HepG2 (cell line): Measurements from ENCODE around the gene CCDC142. TPM values are rescaled to one million over a fixed set of nuclear protein-coding genes. Genes with fewer than 3 reads are reported as not detected.

ENCODE experiments used
- ATAD3A ChIP-seq: sonication (generic); formaldehyde crosslinking; IDR thresholded peaks from 2 replicates; pipeline ENCODE4 v1.4.0; 2020; ENCODE audit warnings: missing genetic modification reagents
- BCL3 ChIP-seq: sonication (generic); formaldehyde crosslinking; IDR thresholded peaks from 2 replicates; pipeline ENCODE4 v1.5.1; 2020; ENCODE audit warnings: mild to moderate bottlenecking, missing genetic modification reagents, moderate library complexity
- HINFP ChIP-seq: sonication (generic); formaldehyde crosslinking; IDR thresholded peaks from 2 replicates; pipeline ENCODE4 v1.4.0; 2020; ENCODE audit warnings: low read depth, mild to moderate bottlenecking, missing genetic modification reagents
- HMG20A ChIP-seq: IDR thresholded peaks from 2 replicates; pipeline ENCODE4 v1.6.1; 2016; ENCODE audit warnings: borderline replicate concordance
- HOXD1 ChIP-seq: sonication (generic); formaldehyde crosslinking; IDR thresholded peaks from 2 replicates; pipeline ENCODE4 v1.5.0; 2020; ENCODE audit warnings: missing genetic modification reagents
- KLF6 ChIP-seq: IDR thresholded peaks from 2 replicates; pipeline ENCODE4 v1.8.0; 2016; ENCODE audit warnings: missing biosample characterization, missing genetic modification reagents
- MZF1 ChIP-seq: sonication (generic); formaldehyde crosslinking; IDR thresholded peaks from 2 replicates; pipeline ENCODE4 v1.8.1; 2023; ENCODE audit warnings: mild to moderate bottlenecking, missing genetic modification reagents, borderline replicate concordance
- PBX3 ChIP-seq: sonication (generic); formaldehyde crosslinking; IDR thresholded peaks from 2 replicates; pipeline ENCODE4 v1.8.1; 2023; ENCODE audit warnings: missing genetic modification reagents, inconsistent platforms, borderline replicate concordance
- POLR2G ChIP-seq: fragments of 200-400 bp; formaldehyde crosslinking; IDR thresholded peaks from 2 replicates; pipeline ENCODE4 v1.6.1; 2018; ENCODE audit warnings: mild to moderate bottlenecking, low read depth, low read length, moderate library complexity
- SNRNP70 ChIP-seq: fragments of 200-400 bp; formaldehyde crosslinking; IDR thresholded peaks from 2 replicates; pipeline ENCODE4 v1.6.1; 2017; ENCODE audit warnings: mild to moderate bottlenecking, low read depth, low read length, moderate library complexity
- SP140L ChIP-seq: sonication (generic); formaldehyde crosslinking; IDR thresholded peaks from 2 replicates; pipeline ENCODE4 v1.4.0; 2020; ENCODE audit warnings: missing genetic modification reagents, borderline replicate concordance
- ZBTB44 ChIP-seq: sonication (generic); formaldehyde crosslinking; IDR thresholded peaks from 2 replicates; pipeline ENCODE4 v1.4.0; 2020; ENCODE audit warnings: missing genetic modification reagents
- ZNF138 ChIP-seq: sonication (generic); formaldehyde crosslinking; IDR thresholded peaks from 2 replicates; pipeline ENCODE4 v1.5.0; 2020; ENCODE audit warnings: mild to moderate bottlenecking, low read depth, missing genetic modification reagents
- ZNF737 ChIP-seq: sonication (generic); formaldehyde crosslinking; IDR thresholded peaks from 2 replicates; pipeline ENCODE4 v1.5.0; 2020; ENCODE audit warnings: missing genetic modification reagents, mild to moderate bottlenecking, borderline replicate concordance
- polyA plus RNA-seq, 8 experiments: library from polyadenylated mRNA; depleted of rRNA in 3 of 8; stranded (reverse) in 7 of 8; unstranded in 1 of 8; fragments of >200 nt; fragmentation: Illumina TruSeq in 4 of 8; extraction: Trizol in 4 of 8; gene quantifications; 2 replicates each; pipeline versions ENCODE4 v1.2.1 to v1.2.3, GENCODE V29; 2011 to 2016; ENCODE audit warnings: low read depth in 4 of 8, missing spikeins in 1 of 8, mixed read lengths in 1 of 8; ENCODE audit not compliant: insufficient read depth in 1 of 8
- total RNA-seq, 5 experiments: library from RNA; depleted of rRNA; stranded (reverse); fragments of >200 nt; fragmentation: Illumina TruSeq; extraction: Trizol; gene quantifications; 2 replicates each; pipeline ENCODE4 v1.2.3, GENCODE V29; 2016; ENCODE audit warnings: low read depth in 1 of 5

Gene CCDC142
- total and polyA plus RNA-seq, 2 of the 13 experiments (the other 11 are each of a cell fraction or from before 2014, with no cell fraction given): 14.7 to 30.4 TPM

DNA sequence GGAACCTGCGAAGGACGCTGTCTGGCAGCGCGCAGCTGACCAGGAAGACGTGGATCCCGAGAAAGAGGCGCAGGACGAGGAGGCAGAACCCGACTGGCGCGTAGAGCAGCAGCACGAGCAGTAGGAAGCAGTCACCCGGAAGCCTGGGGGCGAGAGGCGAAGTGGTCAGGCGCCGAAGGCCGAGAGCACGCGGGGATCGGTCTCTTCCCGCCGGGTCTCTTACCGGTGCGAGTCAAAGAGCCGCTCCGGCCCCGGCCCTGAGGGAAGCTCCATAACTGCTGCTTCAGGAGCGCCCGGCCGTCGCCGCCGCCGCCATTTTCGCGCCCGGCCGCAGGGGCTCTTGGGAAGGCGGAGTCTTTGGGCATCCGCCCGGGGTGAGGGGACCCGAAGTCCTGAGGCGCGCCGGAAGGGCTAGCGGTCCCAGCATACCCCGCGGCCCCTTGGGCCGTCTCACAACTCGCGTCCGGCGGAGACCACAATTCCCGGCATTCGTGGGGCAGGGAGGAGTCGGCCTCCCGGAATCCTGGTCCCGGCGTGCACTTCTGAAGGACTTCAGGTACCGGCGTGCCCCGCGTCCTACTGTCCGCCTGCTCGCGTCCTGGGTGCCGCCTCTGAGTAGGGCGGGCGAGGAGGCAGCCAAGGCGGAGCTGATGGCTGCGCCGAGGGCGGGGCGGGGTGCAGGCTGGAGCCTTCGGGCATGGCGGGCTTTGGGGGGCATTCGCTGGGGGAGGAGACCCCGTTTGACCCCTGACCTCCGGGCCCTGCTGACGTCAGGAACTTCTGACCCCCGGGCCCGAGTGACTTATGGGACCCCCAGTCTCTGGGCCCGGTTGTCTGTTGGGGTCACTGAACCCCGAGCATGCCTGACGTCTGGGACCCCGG is 46.8 kb upstream of the CCDC142 start, which contains the start of the genes AUP1 and HTRA2 (continued):
- no peak for TF ChIP-seq SNRNP70
- no peak for TF ChIP-seq PBX3 (CRISPR knock-in tag)
- TF ChIP-seq KLF6 (CRISPR knock-in tag): peak; percentile 60; the same call in 1 of the 2 replicates
- no peak for TF ChIP-seq BCL3 (CRISPR knock-in tag)
- no peak for TF ChIP-seq HMG20A
- 0 out of 2 replicates have a peak, but pooled peaks have one; percentile 23 for TF ChIP-seq ZNF138 (CRISPR knock-in tag)
- no peak for TF ChIP-seq MZF1 (CRISPR knock-in tag)
- peak; percentile 64; the same call in 1 of the 2 replicates for TF ChIP-seq ATAD3A
- TF ChIP-seq ZNF737 (CRISPR knock-in tag): 0 out of 2 replicates have a peak, but pooled peaks have one; percentile 42
- TF ChIP-seq POLR2G: peak; percentile 98
- no peak; the same call in 1 of the 2 replicates for TF ChIP-seq HOXD1 (CRISPR knock-in tag)
- no peak for TF ChIP-seq SP140L (CRISPR knock-in tag)
- no peak for TF ChIP-seq ZBTB44
- peak; percentile 22 for TF ChIP-seq HINFP (CRISPR knock-in tag)
